ENCODE data around the gene CAMKV. TPM values are rescaled to one million over a fixed set of nuclear protein-coding genes. Genes with fewer than 3 reads are reported as not detected.
A peak's percentile ranks its signal among the peaks of the same experiment; 100 is the strongest.

Gene CAMKV
- total and polyA plus RNA-seq, 2 of the 4 experiments (the other 2 are of a cell fraction) = not detected

GRCh38 chr3:49855662-49856061, 14.0 kb downstream of the CAMKV start:
- BruUV-seq (replicated peaks) = no TSS peak
- Histone ChIP-seq H3K9me3 (ENCODE audit: control insufficient read depth, insufficient read depth, low read length) (no peaks in the 10 kb centered on the region), H4K91ac (ENCODE audit: insufficient read depth, low read depth, low read length) (no peak overlapping the region), H3K79me1 (ENCODE audit: low read depth in 1 of 2, low read length in 2 of 2) (peaks cover 14 to 24% of the 10 kb centered on the region in 2 experiments), H3K4ac (ENCODE audit: low read depth, low read length) (no peak overlapping the region), H3K4me2 (ENCODE audit: low read depth, low read length) (peak overlapping the region; percentile 82), H2BK15ac (ENCODE audit: low read depth, low read length) (no peak overlapping the region), H3K4me1 (ENCODE audit: control insufficient read depth, insufficient read depth, low read length) (peaks cover 2% of the 10 kb centered on the region; the same call in 1 of the 2 replicates), H3K4me3 (ENCODE audit: insufficient read depth, low read depth, low read length) (peak overlapping the region; percentile 81; the same call in 1 of the 2 replicates), H4K8ac (ENCODE audit: low read depth in 2 of 2, low read length in 2 of 2) (peak overlapping the region in 1 of 2 experiments; percentile 45; a peak in 1 of 4 replicates), H2AK9ac (replicated peaks; ENCODE audit: low read depth, low read length, poor library complexity) (no peak overlapping the region), H3K14ac (replicated peaks; ENCODE audit: low read depth, low read length) (no peak overlapping the region), H3K27me3 (ENCODE audit: control insufficient read depth, insufficient read depth, low read length) (peaks cover 2% of the 10 kb centered on the region; the same call in 1 of the 2 replicates), H3K27ac (ENCODE audit: insufficient read depth, low read length) (no peak overlapping the region), H3K36me3 (ENCODE audit: control insufficient read depth, insufficient read depth, low read length) (no peaks in the 10 kb centered on the region), H2AFZ (replicated peaks; ENCODE audit: low read length, poor library complexity) (peak overlapping the region; percentile 41), H3K9me1 (ENCODE audit: insufficient read depth, low read length) (peaks cover 8% of the 10 kb centered on the region), H2BK5ac (ENCODE audit: low read depth, low read length, poor library complexity, severe bottlenecking) (no peak overlapping the region), H4K5ac (ENCODE audit: low read depth, low read length) (no peak overlapping the region), H2AK5ac (ENCODE audit: low read depth, low read length) (peak overlapping the region; percentile 14; the same call in 1 of the 2 replicates), H2BK20ac (ENCODE audit: low read depth, low read length) (no peak overlapping the region), H3K23ac (ENCODE audit: low read depth, low read length) (no peak overlapping the region), H3K56ac (ENCODE audit: extremely low read depth, insufficient read depth, low read length) (no peak overlapping the region), H3K18ac (ENCODE audit: low read depth, low read length) (no peak overlapping the region), H2BK120ac (ENCODE audit: low read depth, low read length) (no peak overlapping the region), H4K20me1 (ENCODE audit: insufficient read depth, low read length) (no peaks in the 10 kb centered on the region), H3K9ac (ENCODE audit: low read depth, low read length) (peak overlapping the region; percentile 32; the same call in 1 of the 2 replicates)
- ChIA-PET POLR2A (ENCODE audit: unreplicated experiment) (no interaction called here), CTCF (interaction anchor here (0.6 kb wide), 1 partner anchor 12 kb away, joined by 3 read pairs; no protein-coding TSS in a partner anchor)
- WGBS, 2 experiments (ENCODE audit: extremely low coverage in 2 of 2, insufficient read length in 1 of 2) = no CpG with 5 or more reads among the region's 5 CpGs
- dilution Hi-C loops (cut with HindIII; ENCODE audit: low sequenced_read_pairs, unreplicated experiment) (no loop called here), in situ Hi-C loops (cut with MboI; ENCODE audit: low sequenced_read_pairs) (no loop called here), intact Hi-C loops (cut with micrococcal nuclease) (no loop called here)
- TF ChIP-seq MAFK (IDR thresholded peaks at IDR 0.05; ENCODE audit: low read depth, low read length) = peak; percentile 73
- no peak for TF ChIP-seq RFX5 (IDR thresholded peaks at IDR 0.05; ENCODE audit: low read depth, low read length)
- ATAC-seq (ENCODE audit: low read depth) (no peak), DNase-seq (no peak)
